GM10266 (cell line): ENCODE results near the gene OR10P1.
A peak's percentile ranks its signal among the peaks of the same experiment; 100 is the strongest.

Source experiments
- DNase-seq: peaks from one replicate; pipeline ENCODE4 v3.0.0; 2012; ENCODE audit errors: extremely low spot score
- TF ChIP-seq, protein P1 (sequence below): IDR thresholded peaks from 2 replicates; pipeline ENCODE4 v1.5.1; 2012; ENCODE audit warnings: mild to moderate bottlenecking, low read depth; ENCODE audit not compliant: control insufficient read depth, insufficient read depth; ENCODE audit errors: missing control alignments

Gene OR10P1

DNA sequence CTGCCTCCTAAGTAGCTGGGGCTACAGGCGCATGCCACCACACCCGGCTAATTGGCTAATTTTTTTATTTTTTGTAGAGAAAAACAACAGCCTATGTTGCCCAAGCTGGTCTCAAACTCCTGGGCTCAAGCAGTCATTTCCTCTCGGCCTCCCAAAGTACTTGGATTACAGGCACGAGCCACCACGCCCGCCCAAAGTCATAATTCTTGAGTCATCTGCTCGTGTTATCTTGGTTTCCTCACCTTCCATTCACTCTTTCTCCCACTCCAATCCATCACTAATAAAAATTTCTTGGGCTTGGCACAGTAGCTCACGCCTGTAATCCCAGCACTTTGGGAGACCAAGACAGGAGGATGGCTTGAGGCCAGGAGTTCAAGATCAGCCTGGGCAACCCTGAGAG, 39.0 kb downstream of the OR10P1 start:
- no peak for DNase-seq
- TF ChIP-seq, protein P1, sequence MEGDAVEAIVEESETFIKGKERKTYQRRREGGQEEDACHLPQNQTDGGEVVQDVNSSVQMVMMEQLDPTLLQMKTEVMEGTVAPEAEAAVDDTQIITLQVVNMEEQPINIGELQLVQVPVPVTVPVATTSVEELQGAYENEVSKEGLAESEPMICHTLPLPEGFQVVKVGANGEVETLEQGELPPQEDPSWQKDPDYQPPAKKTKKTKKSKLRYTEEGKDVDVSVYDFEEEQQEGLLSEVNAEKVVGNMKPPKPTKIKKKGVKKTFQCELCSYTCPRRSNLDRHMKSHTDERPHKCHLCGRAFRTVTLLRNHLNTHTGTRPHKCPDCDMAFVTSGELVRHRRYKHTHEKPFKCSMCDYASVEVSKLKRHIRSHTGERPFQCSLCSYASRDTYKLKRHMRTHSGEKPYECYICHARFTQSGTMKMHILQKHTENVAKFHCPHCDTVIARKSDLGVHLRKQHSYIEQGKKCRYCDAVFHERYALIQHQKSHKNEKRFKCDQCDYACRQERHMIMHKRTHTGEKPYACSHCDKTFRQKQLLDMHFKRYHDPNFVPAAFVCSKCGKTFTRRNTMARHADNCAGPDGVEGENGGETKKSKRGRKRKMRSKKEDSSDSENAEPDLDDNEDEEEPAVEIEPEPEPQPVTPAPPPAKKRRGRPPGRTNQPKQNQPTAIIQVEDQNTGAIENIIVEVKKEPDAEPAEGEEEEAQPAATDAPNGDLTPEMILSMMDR: no peak

DNA sequence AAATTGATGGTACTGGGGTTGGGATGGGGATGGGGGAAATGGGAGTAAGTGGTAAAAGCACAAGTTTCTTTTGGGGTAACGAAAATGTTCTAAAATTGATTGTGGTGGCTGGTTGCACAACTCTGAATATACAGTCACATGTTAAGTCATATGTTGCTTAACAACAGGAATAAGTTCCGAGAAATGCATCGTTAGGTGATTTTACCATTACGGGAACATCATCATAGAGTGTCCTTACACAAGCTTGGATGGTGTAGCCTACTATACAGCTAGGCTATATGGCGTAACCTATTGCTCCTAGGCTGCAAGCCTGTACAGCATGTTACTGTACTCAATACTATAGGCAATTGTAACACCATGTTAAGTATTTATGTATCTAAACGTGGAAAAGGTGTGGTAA, 40.0 kb downstream of the OR10P1 start:
- TF ChIP-seq, protein P1: no peak
- DNase-seq: no peak

DNA sequence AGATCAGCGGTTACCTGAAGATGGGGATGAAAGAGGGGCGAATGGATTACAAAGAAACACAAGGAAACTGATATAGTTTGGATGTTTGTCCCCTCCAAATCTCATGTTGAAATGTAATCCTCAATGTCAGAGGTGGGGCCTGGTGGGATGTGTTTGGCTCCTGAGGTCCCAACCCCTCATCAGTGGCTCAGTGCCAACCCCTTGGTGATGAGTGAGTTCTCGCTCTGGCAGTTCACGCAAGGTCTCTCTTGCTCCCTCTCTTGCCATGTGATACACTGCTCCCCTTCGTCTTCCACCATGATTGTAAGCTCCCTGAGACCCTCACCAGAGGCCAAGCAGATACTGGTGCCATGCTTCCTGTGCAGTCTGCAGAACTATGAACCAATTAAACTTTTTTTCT, 43.0 kb downstream of the OR10P1 start:
- TF ChIP-seq, protein P1: no peak
- no peak for DNase-seq

DNA sequence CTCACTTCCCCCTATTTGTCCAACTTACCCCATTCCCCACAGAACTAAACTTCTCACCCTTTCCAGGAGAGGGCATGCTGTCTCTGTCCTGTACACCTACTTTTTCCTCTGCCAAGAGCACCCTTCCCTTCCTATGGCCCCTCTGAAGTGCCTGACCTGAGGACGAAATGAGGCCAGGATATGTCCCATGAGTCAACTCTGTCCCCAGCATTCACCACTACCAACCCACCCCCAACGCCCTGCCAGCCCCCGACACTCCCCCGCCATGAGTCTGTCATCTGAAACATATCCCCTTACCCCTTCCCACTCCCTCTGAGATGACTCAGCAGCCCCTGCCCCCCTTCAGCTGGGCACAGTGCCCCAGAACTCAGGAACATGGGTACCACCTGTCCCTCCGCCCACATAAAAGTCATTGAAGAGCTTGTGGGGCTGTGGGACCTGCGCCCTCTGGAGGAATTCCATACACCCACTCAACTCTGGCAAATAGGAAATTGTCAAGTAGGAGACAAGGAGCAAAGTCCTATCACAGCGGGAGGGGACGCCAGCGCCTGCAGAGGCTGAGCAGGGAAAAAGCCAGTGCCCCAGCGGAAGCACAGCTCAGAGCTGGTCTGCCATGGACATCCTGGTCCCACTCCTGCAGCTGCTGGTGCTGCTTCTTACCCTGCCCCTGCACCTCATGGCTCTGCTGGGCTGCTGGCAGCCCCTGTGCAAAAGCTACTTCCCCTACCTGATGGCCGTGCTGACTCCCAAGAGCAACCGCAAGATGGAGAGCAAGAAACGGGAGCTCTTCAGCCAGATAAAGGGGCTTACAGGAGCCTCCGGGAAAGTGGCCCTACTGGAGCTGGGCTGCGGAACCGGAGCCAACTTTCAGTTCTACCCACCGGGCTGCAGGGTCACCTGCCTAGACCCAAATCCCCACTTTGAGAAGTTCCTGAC, 44.7 kb downstream of the OR10P1 start:
- TF ChIP-seq, protein P1: peak; percentile 6
- no peak for DNase-seq

DNA sequence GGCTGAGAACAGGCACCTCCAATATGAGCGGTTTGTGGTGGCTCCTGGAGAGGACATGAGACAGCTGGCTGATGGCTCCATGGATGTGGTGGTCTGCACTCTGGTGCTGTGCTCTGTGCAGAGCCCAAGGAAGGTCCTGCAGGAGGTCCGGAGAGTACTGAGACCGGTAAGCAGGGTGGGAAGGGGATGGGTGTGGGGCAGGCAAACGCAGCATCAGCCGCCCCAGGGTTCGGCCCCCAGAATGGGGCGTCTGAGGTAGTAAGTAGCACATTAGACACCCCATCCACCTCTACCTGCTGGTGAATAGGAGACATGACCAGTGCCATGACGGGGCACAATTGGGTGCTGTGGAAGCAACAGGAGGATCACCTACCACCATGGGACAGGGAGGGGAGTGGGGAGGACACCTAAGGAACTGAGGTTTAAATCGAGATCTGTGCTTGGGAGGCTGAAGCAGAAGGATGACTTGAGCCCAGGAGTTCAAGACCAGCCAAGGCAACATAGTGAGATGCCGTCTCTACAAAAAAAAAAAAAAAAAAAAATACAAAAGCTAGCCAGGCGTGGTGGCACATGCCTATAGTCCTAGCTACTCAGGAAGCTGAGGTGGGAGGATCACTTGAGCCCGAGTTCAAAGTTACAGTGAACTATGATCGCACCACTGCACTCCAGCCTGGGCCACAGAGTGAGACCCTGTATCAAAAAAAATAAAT, 45.5 kb downstream of the OR10P1 start:
- TF ChIP-seq, protein P1: no peak
- no peak for DNase-seq

DNA sequence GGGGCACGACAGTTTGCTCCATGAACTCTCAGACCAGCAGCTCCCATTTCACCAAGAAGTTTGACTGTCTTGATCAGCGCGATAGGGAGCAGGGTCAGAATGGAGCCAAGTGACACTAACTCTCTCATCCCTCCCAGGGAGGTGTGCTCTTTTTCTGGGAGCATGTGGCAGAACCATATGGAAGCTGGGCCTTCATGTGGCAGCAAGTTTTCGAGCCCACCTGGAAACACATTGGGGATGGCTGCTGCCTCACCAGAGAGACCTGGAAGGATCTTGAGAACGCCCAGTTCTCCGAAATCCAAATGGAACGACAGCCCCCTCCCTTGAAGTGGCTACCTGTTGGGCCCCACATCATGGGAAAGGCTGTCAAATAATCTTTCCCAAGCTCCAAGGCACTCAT, 47.0 kb downstream of the OR10P1 start:
- TF ChIP-seq, protein P1: no peak
- no peak for DNase-seq
